Spleen (tissue), 13 donors: ENCODE measurements around the gene RPTOR. TPM values are rescaled to one million over a fixed set of nuclear protein-coding genes. Genes with fewer than 3 reads are reported as not detected.

Experiments used
- DNase-seq: peaks from one replicate; pipeline ENCODE4 v3.0.0-alpha.2; 2020
- H3K27ac ChIP-seq, 8 donors: fragments of 200-600 bp; sonication (generic) in 7 of 8; 1 replicate in 4 of 8; 2 replicates in 4 of 8; pipeline versions ENCODE4 v1.5.0 to v1.8.0; 2016 to 2021; ENCODE audit warnings: inconsistent platforms in 4 of 8, mild to moderate bottlenecking in 4 of 8, moderate library complexity in 1 of 8
- H3K27me3 ChIP-seq, 7 donors: fragments of 200-600 bp; sonication (generic) in 6 of 7; replicated peaks in 1 of 7; 1 replicate in 4 of 7; 2 replicates in 3 of 7; pipeline versions ENCODE4 v1.5.0 to v1.8.0; 2016 to 2021; ENCODE audit warnings: inconsistent platforms in 3 of 7, mild to moderate bottlenecking in 1 of 7
- H3K36me3 ChIP-seq, 6 donors: fragments of 200-600 bp; sonication (generic) in 5 of 6; 1 replicate in 4 of 6; 2 replicates in 2 of 6; pipeline versions ENCODE4 v1.5.0 to v1.8.0; 2016 to 2021; ENCODE audit warnings: inconsistent platforms in 2 of 6
- H3K4me1 ChIP-seq, 6 donors: fragments of 200-600 bp; sonication (generic) in 5 of 6; 1 replicate in 3 of 6; 2 replicates in 3 of 6; pipeline versions ENCODE4 v1.5.0 to v1.8.0; 2016 to 2021; ENCODE audit warnings: inconsistent platforms in 3 of 6
- H3K4me3 ChIP-seq, 8 donors: fragments of 200-600 bp; sonication (generic) in 7 of 8; 1 replicate in 4 of 8; 2 replicates in 4 of 8; pipeline versions ENCODE4 v1.5.0 to v1.8.0; 2016 to 2021; ENCODE audit warnings: inconsistent platforms in 4 of 8, mild to moderate bottlenecking in 4 of 8, moderate library complexity in 2 of 8
- H3K9me3 ChIP-seq, 8 donors: fragments of 200-600 bp; sonication (generic) in 7 of 8; 1 replicate in 4 of 8; 2 replicates in 4 of 8; pipeline versions ENCODE4 v1.5.0 to v1.8.0; 2016 to 2021; ENCODE audit warnings: inconsistent platforms in 4 of 8
- CTCF ChIP-seq, 11 experiments: fragments of 200-600 bp in 7 of 11; fragments of 450-650 bp in 4 of 11; sonication (generic) in 4 of 11; IDR thresholded peaks in 8 of 11; conservative IDR thresholded peaks in 3 of 11; 1 replicate in 7 of 11; 2 replicates in 4 of 11; pipeline versions ENCODE4 v1.4.0 to v1.8.0; 2016 to 2021; ENCODE audit warnings: antibody characterized with exemption in 11 of 11, inconsistent platforms in 4 of 11, mild to moderate bottlenecking in 1 of 11
- POLR2A ChIP-seq, 3 donors: fragments of 450-650 bp; IDR thresholded peaks; one replicate each; pipeline ENCODE4 v1.5.1; 2017; ENCODE audit warnings: antibody characterized with exemption in 3 of 3, mild to moderate bottlenecking in 1 of 3
- POLR2AphosphoS5 ChIP-seq, 3 donors: sonication (generic); formaldehyde crosslinking; IDR thresholded peaks; one replicate each; pipeline ENCODE4 v1.5.1; 2017; ENCODE audit warnings: antibody characterized with exemption in 3 of 3
- WGBS, 5 donors: extraction: QIAGEN DNeasy Blood & Tissue Kit in 3 of 5; methylation state at CpG; one replicate each; pipeline versions ENCODE4 v1.1.5 to v1.1.7; 2013 to 2018; 5-methylcytosine and 5-hydroxymethylcytosine counted together
- intact Hi-C: fragments of 100-400 bp; cut with DNase I; formaldehyde crosslinking; loops from one replicate; pipeline ENCODE4 v1.15.0; 2023; ENCODE audit warnings: low total_unique reads
- long read RNA-seq, 2 donors: transcript quantifications; one replicate each; lab custom pipeline, GENCODE V29; 2026
- polyA plus RNA-seq, 3 donors: library from polyadenylated mRNA; stranded (reverse); fragments of 200-250 nt; gene quantifications; one replicate each; pipeline ENCODE4 v1.2.1, GENCODE V29; 2013
- total RNA-seq, 7 donors: library from RNA; depleted of rRNA in 3 of 7; stranded (reverse); fragments of >200 nt in 3 of 7; fragmentation: NEBNext Ultra II Directional in 4 of 7; extraction: Animal tissue kit (Norgen Biotek cat#: 25700) in 4 of 7; gene quantifications; one replicate each; pipeline versions ENCODE4 v1.1.0 to v1.2.1, GENCODE V29; 2016 to 2021
- donor health status: healthy with polysubstance abuse.
- donor health status: DM: no; HTN: no; CAD: no; lungs with moderate emphysema.
- donor health status: DM: no; HTN: no; CAD: no.
- donor health status: Bipolar disorder and iron deficiency.
- donor health status: healthy.
- donor health status: DM: no; HTN: no; CAD: no.
- donor health status: DM: yes; HTN: yes; CAD: no.

The RPTOR gene
- total RNA-seq: 10 to 100 TPM; 36.0 to 61.2 (median 44.2) TPM
- 10 to 100 TPM in 1 of 3 donors, 1 to 10 TPM in 2; 3.1 to 13.6 (median 4.1) TPM for polyA plus RNA-seq
- long read RNA-seq, donor 1, partial matches to known transcripts: 0 of 1 reads
- long read RNA-seq, donor 1, other reads (novel, unspliced or antisense): 0 of 1 reads
- long read RNA-seq, donor 2: 0 reads

- Histone ChIP-seq H3K27ac (peak within 1 kb of the TSS; percentile 38 to 88 (median 76)), H3K4me3 (peak within 1 kb of the TSS; percentile 88 to 100 (median 98)), H3K36me3 (peaks cover 0 to 11% (median 0%) of the 10 kb centered on the region in 6 donors), H3K4me1 (peaks cover 17 to 56% (median 42%) of the 10 kb centered on the region in 6 donors), H3K9me3 (no peaks in the 10 kb centered on the region), H3K27me3 (peaks cover 0 to 32% (median 0%) of the 10 kb centered on the region in 7 donors)
- DNase-seq: peak; percentile 96
- 0 to 1% (median 0%) methylated on average over 34 to 49 of the region's 49 CpGs for WGBS, 5 donors
- TF ChIP-seq CTCF (IDR thresholded peaks at IDR 0.05 in 8 of 11, conservative IDR thresholded peaks at IDR 0.05 in 3 of 11) (no peak), POLR2AphosphoS5 (IDR thresholded peaks at IDR 0.05) (peak; percentile 84 to 92 (median 91)), POLR2A (IDR thresholded peaks at IDR 0.05) (peak in 1 of 3 donors; percentile 12)
- intact Hi-C loops: no loop called here
Measured at GRCh38 chr17:80544655-80545498, at the start of gene RPTOR. Gene RPTOR, plus strand, starts transcription at chr17:80544838. Its CDS starts 792 bp downstream, at chr17:80545630.

GRCh38 chr17:80497726-80498241 is 46.9 kb upstream of the RPTOR start:
- H3K9me3 ChIP-seq: no peaks in the 10 kb centered on the region
- 60 to 87% (median 70%) methylated on average over 9 to 10 of the region's 10 CpGs for WGBS, 5 donors
- H3K27ac ChIP-seq: peak overlapping the region in 3 of 8 donors; percentile 24 to 45 (median 36)
- TF ChIP-seq POLR2AphosphoS5 (IDR thresholded peaks at IDR 0.05) (no peak), CTCF (IDR thresholded peaks at IDR 0.05 in 8 of 11, conservative IDR thresholded peaks at IDR 0.05 in 3 of 11) (no peak), POLR2A (IDR thresholded peaks at IDR 0.05) (no peak)
- H3K4me3 ChIP-seq: no peak overlapping the region
- peaks cover 0 to 85% (median 0%) of the 10 kb centered on the region in 7 donors for H3K27me3 ChIP-seq
- no peaks in the 10 kb centered on the region for H3K36me3 ChIP-seq
- peaks cover 3 to 38% (median 14%) of the 10 kb centered on the region in 6 donors for H3K4me1 ChIP-seq
- DNase-seq: no peak
- intact Hi-C loops: no loop called here

GRCh38 chr17:80498242-80498919 is 46.3 kb upstream of the RPTOR start:
- Histone ChIP-seq H3K27ac (peak overlapping the region in 5 of 8 donors; percentile 21 to 45 (median 36)), H3K4me3 (no peak overlapping the region), H3K36me3 (no peaks in the 10 kb centered on the region), H3K9me3 (no peaks in the 10 kb centered on the region), H3K27me3 (peaks cover 0 to 86% (median 0%) of the 10 kb centered on the region in 7 donors), H3K4me1 (peaks cover 3 to 38% (median 12%) of the 10 kb centered on the region in 6 donors)
- DNase-seq: no peak
- 48 to 56% (median 52%) methylated on average over 25 to 30 of the region's 30 CpGs for WGBS, 5 donors
- TF ChIP-seq POLR2A (IDR thresholded peaks at IDR 0.05): no peak
- TF ChIP-seq CTCF (IDR thresholded peaks at IDR 0.05 in 8 of 11, conservative IDR thresholded peaks at IDR 0.05 in 3 of 11): no peak
- TF ChIP-seq POLR2AphosphoS5 (IDR thresholded peaks at IDR 0.05): peak in 2 of 3 donors; percentile 40 to 61
- intact Hi-C loops: no loop called here
